Amygdala (tissue), 56 donors: ENCODE measurements around the gene SNAPC2.
"Not testable (repeated sequence)": the region's sequence is repeated elsewhere in the genome, so short reads cannot be mapped to it uniquely, and the experiment has no call there.

Source experiments
- DNase-seq, 56 donors: peaks; one replicate each; lab custom pipeline; 2025; lab: John Stamatoyannopoulos, UW

The SNAPC2 gene

DNA sequence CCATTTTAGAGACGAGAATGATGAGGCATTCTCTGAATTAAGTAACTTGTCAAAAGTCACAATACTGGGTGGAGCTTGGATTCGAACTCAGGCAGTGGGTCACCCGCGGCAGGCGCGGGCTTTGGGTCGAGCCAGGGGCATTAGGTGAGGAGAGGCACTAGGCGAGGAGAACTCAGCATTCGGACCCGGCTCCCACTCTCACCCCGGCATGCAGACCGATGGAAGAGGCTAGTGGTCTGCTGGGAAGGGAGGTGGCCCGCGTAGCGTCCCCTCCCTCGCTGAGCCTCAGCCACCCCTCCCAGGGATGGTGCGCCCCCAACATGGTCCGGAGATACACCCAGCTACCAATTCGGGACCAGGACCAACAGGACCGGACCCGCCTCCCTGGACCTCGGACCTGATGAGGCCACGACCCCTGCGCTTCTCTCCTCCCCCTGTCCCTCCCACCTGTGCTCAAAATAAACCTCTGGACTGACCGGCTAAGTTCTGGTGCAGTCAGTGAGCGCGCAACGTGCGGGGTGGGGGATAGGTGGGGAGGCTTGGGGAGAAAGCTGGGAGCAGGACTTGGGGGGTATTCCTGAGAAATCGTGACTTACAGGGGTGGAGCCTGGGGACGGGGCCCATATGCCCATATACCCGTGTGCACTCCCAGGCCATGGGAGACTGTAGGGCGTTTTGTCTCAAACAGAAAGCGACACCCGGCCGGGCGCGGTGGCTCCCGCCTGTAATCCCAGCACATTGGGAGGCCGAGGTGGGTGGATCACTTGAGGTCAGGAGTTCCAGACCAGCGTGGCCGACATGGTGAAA, 1.3 kb upstream of the SNAPC2 start:
- DNase-seq: peak in 1 of 56 donors; percentile 21

DNA sequence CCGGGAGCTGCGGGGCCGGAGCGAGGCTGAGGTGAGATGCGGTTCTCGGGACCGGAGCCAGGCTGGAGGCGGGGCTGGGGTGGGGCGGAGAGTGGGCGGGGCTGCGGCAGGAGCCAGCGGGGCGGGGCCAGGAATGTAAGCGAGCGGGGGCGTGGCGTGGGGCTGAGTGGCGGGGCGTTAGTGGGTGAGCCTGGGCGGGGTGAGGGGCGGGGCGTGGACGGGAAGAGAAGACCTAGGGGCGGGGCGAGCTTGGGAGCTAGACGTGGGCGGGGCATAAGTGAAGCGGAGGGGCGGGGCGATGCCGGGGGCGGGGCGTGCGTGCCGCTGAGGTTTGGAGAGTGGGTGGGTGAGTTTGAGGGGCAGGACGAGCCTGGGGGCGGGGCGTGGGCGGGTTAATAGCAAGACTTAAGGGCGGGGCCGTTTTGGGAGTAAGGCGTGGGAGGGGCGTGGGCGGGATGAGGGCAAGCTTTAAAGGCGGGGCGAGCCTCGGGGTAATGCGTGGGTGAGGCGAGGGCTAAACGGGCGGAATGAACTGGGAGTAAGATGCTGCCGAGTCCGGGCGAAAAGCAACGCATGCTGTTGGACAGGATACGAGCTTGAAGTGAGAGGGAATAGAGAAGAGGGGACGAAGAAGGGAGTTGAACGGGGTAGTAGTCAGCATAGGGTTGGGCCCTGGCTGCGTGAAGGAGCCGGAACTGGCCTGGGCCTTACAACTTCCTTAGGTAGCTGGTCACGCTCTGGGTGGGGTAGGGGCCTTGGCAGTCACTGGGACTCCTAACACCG, 572 bp downstream of the SNAPC2 start:
- DNase-seq: peak; percentile 86 to 100 (median 97)

DNA sequence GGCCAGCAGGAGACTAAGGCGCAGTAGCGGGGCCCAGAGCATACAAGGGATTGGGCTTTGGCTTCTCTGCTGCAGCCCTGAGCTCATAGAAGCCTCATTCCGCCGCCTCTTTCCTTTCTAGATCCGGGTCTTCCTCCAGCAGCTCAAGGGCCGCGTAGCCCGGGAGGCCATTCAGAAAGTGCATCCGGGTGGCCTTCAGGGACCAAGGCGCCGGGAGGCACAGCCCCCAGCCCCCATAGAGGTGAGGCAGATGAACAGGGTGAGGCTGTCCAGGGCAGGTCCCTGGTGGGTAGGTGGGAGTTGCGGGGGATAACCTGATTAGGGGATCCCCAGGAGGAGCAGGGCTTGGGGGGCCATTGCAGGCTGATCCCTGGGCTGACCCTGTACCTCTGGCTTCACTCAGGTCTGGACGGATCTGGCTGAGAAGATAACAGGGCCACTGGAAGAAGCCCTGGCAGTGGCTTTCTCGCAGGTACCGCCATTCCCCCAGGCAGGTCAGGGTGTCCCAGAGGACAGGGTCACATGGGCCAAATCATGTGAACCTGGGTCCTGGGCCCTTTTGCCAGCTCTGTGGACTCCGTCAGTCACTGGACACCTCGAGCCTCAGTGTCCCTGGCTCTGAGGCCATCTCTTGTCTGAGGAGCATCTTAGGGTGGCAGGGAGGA, 1.3 kb downstream of the SNAPC2 start:
- peak in 1 of 56 donors; percentile 60 for DNase-seq

DNA sequence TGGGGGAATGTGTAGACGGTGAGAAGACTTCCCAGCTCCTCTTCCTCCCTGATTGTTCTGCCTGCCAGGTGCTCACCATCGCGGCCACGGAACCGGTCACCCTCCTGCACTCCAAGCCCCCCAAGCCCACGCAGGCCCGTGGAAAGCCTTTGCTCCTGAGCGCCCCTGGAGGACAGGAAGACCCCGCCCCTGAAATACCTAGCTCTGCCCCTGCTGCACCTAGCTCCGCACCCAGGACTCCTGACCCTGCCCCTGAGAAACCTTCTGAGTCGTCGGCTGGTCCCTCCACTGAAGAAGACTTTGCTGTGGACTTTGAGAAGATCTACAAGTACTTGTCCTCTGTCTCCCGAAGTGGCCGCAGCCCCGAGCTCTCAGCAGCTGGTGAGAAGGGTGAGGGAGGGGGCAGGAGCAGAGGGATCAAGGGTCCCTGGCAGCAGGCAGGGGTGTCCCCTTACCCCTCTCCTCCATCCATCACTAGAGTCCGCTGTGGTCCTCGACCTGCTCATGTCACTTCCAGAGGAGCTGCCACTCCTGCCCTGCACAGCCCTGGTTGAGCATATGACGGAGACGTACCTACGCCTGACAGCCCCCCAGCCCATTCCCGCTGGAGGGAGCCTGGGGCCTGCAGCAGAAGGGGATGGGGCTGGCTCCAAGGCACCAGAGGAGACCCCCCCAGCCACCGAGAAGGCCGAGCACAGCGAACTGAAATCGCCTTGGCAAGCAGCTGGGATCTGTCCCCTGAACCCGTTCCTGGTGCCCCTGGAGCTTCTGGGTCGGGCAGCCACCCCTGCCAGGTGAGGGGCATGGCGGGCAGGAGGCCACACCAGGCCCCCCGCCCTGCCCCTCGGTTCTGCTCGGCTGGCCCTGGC, 2.1 kb downstream of the SNAPC2 start:
- no peak for DNase-seq

DNA sequence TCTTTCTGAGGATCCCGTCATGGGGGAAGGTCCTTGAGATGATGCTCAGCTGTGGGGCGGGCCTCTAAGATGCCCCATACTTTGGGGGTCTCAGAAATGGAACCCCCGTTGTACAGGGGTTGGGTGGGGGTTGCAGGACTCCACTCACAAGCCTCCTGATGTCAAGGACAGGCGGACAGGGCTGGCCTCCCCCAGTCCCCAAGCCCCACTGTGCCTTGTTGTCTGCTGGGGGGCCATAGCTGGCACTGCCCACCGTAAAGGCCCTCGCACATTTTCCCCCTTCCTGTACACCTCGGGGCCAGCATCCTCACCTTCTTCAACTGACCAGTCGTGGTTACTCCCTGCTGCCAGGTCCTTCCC, 2.7 kb downstream of the SNAPC2 start:
- DNase-seq: no peak

DNA sequence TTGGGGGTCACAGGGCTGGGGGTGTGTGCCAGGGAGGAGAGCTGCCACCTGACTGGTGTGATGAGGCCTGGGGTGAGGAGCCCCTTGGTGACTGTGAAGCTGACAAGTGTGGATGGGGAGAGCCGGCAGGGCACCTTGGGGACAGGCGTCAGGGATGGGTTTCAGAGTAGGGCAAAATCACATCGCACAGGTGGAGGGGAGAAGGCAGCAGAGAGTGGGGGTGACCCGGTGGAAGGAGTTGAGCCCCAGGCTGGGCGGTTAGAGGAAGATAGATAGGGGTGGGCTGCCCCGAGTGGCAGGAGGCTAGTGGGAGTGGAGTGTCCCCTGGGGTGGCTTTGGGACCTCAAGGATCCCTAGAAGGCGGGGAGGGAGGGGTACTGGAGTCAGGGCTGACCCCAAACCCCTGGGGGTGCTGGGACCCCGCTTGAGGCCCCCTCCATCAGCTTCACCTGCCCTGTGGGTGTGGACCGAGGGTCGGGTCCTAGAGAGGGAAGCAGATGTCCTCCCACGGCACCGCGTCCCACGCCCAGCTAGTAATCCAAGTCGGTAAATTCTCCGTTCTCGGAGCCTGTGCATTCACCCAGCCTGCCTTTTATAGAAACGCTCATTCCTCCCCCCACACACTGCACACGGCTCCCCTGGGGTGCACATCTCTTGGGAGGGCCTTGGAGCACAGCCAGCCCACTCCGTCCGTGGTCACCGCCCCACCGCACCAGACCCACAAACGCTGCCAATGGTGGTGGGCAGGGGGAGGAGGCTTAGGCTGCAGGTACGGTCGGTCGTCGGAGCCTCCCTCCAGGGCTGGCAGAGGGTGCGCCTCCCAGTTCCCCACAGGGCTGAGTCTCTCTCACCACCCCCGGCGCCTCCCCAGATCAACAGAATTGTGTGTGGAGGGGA, 3.4 kb downstream of the SNAPC2 start:
- DNase-seq: peak in 20 of 56 donors; percentile 5 to 67 (median 42)

DNA sequence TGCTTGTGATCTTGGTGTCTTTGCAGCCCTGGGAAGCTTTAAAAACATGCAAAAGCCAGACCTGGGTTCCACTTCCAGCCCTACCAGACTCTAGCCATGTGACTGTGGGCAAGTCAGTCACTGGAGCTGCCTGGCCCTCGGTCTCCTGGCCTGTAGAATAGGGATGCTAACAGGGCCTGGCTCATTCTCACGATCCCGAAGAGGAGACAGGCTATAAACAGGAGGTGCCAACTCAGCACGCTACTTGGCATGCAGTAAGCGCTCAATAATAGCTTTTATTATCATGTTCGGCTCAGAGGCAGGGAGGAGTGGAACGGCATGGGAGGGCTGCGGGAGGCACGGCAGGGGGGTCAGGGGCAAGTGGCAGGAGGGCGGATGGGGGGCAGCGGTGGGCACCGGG, 4.1 kb downstream of the SNAPC2 start:
- peak in 3 of 56 donors; percentile 34 to 53 (median 53) for DNase-seq

DNA sequence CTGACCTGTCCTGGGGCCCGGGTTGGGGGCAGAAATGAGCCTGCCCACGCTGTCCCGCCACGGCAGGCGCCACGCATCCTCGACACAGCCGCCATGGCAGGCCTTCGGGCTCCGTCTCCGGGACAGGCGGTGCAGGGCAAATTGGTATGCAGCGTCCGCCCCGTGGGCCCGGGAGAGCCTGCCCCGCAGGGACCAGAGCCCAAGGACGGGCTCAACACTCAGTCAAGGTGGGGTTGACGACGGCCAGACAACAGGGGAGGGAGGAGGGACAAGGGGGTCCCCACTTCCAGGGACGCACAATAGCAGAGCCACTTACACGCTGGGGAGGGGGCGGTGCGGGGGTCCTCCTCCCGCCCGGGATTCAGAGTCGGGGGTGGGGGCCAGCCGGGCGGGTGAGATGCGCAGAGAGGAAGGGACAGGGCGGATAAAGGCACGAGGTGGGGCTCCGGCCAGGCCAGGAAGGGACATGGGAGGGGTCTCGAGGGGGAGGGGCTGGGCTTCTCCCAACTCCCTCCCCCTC, 4.6 kb downstream of the SNAPC2 start:
- no peak for DNase-seq

DNA sequence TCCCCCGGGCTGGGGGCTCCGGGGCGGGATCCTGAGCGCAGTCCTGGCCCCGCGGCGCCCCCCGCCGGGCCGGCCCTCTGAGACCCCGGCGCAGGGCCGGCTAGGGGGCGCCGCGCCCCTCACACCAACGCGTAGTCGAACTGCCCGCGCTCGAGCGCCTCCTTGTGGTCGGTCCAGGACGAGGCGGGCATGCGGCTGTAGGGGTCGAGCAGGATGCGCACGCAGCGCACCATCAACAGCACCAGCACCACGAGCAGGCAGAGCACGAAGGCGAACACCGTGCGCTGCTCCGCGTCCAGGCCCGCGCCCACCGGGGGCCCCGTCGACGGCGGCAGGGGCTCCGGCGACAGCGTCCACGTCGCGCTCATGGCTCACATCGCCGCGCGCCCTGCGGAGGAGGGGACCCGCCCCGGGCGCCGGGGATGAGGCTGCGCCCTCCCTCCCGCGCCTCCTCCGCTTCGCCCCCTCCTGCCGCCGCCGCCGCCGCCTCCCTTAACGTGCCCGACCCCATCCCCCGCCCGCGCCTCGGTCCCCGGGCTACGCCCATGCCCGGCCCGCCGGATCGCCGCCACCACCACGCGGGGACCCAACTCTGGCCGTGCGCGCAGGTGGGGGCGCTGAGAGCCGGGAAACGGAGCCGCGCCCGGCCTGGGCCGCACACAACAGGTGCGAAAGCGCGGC, 5.2 kb downstream of the SNAPC2 start:
- peak in 25 of 56 donors; percentile 7 to 68 (median 30) for DNase-seq

DNA sequence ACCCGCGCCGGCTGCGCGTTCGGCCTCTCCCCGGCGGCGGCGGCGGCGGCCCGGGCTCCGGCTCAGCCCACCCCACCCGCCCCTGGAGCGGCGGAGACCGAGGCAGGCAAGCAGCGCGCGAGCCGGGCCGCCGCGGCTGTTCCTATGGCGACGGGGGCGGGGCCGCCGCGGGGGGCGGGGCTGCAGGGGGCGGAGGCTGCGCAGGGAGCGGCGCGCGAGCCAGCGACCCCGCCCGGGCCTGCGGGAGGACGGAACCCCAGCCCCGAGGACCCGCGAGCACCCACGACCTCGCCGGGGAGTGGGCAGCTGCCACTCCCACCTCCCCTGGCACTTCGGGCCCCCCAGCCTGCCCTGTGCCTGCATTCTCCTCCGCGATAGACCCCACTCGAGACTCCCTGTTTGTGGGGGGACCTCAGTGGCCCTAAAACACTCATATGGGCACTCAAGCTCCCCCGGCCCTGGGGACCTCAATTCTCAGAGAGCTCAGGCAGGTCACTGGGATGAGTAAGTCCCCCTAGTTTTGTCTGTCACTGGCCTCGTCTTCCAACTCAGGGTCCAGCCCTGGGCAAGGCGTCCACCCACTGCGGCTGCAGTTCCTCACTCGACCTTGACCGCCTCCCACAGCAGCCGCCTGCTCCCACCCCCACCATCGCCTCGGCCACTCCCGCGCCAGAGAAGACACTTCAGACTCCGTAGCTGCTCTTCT, 6.0 kb downstream of the SNAPC2 start, which contains the start of gene CTXN1:
TSS of gene CTXN1 (minus strand) at position 115 of the 706 bp plus-strand sequence. CDS start 597 bp downstream, outside the sequence.
- peak in 33 of 56 donors; percentile 6 to 73 (median 44) for DNase-seq

DNA sequence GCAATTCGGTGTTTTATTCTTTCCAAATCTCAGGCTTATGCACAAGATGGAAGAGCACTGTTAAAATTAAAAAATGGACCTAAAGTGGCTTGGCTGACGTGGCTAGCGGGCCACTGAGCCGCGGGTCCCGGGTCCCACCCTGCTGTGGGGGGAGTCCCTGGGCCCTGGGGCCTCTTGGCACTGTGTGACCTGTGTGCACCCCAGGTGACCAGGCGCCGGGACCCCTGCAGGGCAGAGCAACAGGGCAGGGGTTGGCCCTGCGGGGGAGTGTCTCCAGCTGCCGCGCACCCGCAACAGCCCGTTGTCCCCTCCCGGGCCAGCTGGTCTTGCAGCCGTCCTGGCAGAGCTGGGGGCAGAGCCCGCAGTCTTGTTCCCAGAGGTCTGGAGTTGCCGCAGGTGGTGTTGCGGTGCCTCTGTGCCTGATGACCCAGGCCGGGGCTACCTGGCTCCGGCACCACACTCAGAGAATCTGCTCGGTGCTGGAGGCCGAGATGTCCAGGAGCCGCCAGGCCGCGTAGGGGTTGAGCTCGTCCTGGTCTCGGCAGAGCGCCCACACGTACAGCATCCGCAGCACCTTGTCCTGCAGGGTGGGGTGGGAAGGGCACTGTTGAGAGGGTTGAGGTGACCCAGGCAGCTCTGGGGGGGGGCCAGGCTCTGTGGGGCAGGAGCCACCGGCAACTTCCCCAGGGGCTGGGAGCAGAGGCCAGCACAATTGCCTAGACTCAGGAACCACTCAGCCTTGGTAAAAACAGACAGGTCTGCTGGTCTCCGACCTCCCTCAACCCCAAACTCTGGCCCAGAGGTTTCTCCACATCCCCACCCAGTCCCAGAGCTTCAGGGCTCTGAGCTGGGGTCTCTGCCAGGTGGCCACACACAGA, 6.8 kb downstream of the SNAPC2 start:
- no peak for DNase-seq

DNA sequence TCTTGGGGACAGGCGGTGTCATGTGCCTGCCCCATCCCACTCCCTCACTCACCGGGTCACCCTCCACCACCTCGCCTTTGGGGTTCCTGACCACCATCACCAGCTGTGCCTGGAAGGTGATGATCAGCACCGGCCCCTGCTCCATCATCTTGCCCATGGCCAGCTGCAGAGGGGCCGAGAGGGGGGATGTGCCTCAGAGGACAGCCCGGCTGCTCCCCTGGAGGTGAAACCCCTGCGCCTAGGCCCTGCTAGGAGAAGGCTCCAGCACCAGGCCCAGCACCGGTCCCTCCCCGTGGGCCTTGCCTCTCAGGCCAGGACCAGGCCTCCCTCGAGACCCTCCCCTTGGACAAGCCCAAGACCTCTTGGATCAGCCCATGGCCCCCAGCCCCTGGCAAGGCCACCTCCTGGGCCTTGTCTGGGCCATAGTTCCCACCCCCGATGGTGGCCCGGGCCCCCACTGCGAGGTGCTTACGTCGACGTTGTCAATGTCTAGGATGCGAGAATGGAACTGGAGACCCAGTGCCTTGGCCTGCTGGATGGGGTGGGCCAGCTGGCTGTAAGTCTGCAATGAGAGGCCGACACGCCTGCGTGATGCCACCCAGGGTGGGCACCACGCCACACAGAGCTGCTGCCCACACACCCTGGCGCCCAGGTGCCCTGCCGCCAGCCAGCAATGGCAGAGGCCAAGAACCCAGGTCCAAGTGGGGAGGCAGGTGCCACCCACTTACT, 7.6 kb downstream of the SNAPC2 start:
- peak in 1 of 56 donors; percentile 12 for DNase-seq

DNA sequence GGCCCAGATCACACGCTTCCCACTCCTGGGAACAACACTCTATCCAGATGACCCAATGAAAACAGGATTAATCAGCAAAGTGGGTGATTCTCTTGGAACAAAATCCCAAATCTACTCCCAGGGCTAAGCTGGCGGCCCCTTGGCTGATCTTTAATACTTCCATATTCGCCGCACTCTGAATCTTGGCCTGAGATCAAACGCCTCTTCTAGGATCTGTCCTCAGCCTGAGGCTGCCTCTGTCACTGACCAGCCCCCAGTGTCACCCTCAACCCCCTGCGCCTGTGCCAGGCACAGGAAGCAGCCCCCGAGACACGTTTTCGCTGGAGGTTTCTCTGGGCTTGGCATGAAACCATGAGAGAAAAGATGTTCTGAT, 8.2 kb downstream of the SNAPC2 start:
- no peak for DNase-seq

DNA sequence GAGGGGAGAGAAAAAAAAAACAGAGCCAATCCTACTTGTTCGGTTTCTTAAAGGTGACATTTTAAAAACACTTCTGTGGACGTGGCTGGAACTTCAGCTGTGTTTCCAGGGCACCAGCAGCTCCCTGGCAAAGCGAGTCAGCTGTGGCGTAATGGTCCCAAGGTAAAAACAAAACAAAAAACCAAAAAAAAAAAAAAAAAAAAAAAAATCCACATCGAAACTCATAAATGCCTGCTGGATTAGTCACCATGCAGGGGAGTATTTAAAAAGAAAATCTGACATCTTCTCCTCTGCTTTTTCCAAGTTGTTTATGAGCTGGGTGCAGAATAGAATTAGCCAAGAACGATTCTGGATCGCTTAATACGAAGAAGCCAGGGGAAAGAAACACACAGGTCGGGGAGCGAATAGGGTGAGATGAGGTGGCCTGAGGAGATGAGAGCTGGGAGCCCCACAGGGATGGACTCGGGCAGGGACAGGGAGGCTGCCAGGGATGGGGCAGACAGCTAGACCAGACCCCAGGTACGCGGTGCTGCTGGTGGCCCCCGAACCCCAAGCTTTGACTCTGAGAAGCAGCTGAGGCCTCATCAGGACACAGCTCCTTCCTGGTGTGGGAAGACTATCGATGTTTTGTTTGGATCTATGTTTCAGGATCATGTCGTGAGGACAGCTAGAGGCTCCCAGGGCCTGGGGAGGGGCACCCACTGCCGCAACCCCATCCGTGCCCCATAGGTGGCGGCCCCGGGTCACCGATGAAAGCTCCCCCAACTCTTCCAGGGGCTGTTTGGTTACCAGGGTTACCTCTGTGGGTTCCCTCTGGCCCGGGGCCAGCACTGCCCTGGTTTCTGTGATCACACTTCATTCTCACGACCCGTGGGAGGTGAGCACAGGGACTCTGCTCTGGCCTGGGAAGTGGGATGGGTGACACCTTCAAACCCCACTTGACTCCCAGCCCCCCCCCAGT, 8.9 kb downstream of the SNAPC2 start:
- DNase-seq: peak in 4 of 56 donors; percentile 7 to 33 (median 16)

DNA sequence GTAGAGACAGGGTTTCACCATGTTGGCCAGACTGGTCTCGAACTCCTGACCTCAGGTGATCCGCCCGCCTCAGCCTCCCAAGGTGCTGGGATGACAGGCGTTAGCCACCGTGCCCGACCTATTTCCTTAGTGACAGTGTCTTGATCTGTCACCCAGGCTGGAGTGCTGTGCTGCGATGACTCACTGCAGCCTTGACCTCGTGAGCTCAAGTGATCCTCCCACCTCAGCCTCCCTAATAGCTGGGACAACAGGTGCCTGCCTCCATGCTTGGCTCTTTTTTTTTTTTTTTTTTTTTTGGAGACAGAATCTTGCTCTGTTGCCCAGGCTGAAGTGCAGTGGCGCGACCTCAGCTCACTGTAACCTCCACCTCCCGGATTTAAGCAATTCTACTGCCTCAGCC, 9.9 kb downstream of the SNAPC2 start:
- not testable (repeated sequence) for DNase-seq
